Frontal cortex (tissue), 4 donors: Measurements from ENCODE around the gene SLC25A40. TPM values are rescaled to one million over a fixed set of nuclear protein-coding genes. Genes with fewer than 3 reads are reported as not detected.
"Not testable (repeated sequence)": the region's sequence is repeated elsewhere in the genome, so short reads cannot be mapped to it uniquely, and the experiment has no call there.

Experiments used
- DNase-seq, 2 donors: peaks; one replicate each; pipeline ENCODE4 v3.0.0; 2012; ENCODE audit warnings: low spot score in 2 of 2
- FAIRE-seq: peaks from 2 replicates; lab custom pipeline; 2012; peaks lifted over from hg19 to GRCh38; lab: Jason Lieb, UNC
- total RNA-seq: library from RNA; depleted of rRNA; stranded (reverse); fragments of >200 nt; gene quantifications from one replicate; pipeline ENCODE4 v1.2.3, GENCODE V29; 2014
- donor health status: control.
- donor health status: control.
- donor health status: control.

SLC25A40 gene
- total RNA-seq, 1 donor from 2014 or later = 14.3 TPM

DNA sequence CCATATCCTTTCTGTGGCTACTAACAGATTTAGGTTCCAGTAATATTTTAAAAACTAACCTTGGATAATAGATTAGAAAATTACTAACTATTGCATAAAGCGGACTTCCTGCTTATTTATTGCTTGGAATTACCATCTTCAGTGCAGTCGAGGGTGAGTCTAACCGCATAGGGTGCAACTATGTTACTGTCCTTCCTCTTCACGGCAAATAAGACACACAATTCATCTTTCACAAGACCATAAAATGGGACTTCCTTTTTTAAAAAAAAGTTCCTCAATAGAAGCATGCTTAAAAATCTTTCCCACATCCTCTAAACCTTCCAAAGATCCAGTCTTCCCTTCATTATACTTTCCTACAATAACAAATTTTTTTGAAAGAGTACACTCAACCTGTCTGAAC is 2.1 kb downstream of the SLC25A40 start:
- DNase-seq = no peak

DNA sequence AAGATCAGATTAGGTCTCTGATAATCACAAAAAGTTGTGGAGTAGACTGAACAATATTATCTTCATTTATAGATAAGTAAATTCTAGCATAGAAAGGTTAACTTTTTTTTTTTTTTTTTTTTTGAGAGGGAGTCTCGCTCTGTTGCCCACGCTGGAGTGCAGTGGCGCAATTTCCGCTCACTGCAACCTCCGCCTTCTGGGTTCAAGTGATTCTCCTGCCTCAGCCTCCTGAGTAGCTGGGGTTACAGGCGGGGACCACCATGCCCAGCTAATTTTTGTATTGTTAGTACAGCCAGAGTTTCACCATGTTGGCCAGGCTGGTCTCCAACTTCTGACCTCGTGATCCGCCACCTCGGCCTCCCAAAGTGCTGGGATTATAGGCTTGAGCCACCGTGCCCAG is 2.8 kb downstream of the SLC25A40 start:
- not testable (repeated sequence) for FAIRE-seq, DNase-seq

More for the DNA sequence above, 2.1 kb downstream of the SLC25A40 start:
- no peak for FAIRE-seq

DNA sequence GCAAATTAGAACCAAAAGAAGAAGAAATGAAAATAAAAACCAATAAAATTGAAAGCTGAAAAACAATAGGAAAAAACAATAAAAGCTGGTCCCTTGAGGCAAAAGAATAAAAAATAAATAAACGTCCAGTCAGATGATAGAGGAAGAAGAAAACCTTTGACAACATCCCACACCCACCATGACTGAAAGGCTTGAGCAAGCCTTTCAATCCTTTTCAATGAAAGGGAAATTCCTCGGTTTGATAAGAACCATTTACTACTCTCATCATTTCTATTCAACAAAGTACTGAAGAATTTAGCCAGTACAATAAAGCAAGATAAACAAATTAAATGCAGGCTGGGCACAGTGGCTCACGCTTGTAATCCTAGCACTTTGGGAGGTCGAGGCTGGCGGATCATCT is 3.8 kb downstream of the SLC25A40 start:
- FAIRE-seq (no peak), DNase-seq (no peak)

DNA sequence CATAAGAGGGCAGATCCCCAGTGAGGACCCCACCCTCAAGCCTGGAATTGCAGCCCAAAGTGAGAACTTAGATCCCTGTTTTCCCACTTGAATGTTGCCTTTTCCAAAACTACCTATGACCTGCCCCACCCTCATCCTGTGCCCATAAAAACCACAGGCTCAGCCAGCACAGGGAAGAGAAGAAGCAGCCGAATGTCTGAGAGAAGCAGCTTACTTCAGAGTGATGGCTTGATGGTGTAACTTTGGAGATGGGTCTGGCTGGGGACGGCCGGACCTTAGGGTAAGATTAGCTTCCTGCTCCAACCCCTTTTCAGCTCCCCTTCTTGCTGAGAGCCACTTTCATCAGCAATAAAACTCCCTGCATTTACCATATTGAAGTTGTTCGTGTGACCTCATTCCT is 5.7 kb downstream of the SLC25A40 start:
- FAIRE-seq (no peak), DNase-seq (no peak)

DNA sequence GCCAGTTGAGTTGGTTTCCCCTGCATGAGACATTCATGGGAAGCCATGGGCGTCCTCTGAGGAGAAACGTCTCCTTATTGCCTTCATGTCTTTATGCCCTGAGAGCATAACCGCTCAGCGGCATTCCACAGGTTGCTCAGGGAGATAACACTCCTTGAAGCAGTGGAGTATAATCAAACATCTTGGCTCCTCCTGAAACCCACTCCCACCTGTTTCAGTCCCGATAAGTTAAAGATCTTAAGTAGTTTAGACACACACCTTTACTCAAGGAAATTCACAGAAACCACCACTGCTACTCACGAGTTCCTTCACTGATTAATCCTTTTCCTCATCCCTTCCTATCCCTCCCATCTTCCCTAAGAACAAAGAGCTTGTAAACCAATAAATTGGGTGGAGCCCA is 9.6 kb downstream of the SLC25A40 start:
- FAIRE-seq, DNase-seq: not testable (repeated sequence)

DNA sequence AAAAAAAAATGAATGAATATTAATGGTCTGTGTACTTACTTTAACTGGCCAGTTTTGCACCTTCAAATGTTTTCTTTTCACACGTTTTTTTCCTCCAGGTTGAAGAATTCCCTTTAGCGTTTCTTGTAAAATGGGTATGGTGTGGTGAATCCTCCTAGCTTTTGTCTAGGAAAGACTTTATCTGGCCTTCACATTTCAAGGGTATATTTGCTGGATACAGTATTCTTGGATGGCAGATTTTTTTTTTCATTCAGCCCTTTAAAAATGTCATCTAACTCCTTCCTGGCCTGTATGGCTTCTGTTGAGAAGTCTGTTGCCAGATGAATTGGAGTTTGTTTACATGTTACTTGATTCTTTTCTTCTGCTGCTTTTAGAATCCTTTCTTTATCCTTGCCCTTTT is 10.1 kb downstream of the SLC25A40 start:
- FAIRE-seq (no peak), DNase-seq (no peak)

DNA sequence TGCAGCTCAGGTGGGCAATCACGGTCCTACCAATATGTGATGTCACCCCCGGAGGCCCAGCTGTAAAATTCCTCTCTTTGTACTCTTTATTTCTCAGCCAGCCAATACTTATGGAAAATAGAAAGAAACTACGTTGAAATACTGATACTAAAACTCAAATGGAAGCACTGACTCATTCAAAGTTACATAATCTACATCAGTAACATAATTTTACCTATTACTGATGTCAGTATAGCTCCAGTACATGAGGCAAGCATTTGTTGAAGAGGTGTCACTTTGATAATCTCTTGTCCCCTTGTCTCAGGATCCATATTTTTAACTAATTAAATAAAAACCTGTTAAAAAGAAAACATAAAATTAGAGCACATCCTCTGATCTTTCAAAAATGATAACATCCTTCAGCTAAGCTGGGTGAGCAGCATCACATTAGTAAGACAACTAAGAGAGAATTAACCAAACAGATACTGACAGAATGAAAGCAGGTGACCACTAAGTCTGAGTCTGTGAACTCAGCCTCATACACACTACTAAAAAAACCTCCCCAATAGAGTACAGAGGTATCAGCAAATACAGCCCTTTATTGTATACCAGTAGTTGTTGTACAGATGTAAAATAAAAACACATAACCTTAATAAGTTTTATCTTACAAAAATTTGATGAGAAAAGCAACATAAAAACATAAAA is 17.6 kb downstream of the SLC25A40 start:
- DNase-seq = no peak
- FAIRE-seq = no peak

DNA sequence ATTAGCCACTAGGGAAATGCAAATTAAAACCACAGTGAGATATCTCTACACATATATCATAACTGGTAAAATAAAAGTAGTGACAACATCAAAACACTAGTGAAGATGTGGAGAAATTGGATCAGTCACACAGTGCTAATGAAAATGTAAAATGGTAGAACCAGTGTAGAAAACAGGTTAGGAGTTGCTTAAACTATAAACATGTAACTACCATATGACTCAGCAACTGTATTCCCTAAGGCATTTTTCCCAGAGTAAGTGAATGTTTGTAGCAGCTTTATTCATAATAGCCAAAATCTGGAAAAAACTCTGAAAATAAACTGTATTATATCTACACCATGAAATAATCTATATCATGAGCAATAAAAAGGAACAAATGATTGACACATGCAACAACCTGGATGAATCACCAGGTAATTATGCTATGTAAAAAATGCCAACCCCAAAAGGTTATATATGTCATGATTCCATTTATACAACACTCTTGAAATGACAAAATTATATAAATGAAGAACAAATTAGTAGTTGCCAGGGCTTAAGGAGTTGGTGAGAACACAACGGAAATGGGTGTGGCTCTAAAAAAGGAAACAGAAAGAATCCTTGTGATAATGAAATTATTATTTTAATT is 22.8 kb downstream of the SLC25A40 start:
- no peak for DNase-seq
- FAIRE-seq = no peak

DNA sequence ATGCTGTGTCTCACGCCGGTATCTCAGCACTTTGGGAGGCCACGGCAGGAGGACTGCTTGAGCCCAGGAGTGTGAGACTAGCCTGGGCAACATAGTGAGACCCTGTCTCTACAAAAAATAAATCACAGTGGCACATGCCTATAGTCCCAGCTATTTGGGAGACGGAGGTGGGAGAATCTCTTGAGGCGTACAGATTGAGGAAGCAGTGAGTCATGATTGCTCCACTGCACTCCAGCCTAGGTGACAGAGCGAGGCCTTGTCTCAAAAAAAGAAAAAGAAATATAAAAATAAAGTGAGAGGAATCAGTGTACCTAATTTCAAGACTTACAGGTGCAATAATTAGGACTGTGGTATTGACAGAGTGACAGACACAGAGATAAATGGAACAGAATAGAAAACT is 23.9 kb downstream of the SLC25A40 start:
- DNase-seq = no peak
- FAIRE-seq = no peak

DNA sequence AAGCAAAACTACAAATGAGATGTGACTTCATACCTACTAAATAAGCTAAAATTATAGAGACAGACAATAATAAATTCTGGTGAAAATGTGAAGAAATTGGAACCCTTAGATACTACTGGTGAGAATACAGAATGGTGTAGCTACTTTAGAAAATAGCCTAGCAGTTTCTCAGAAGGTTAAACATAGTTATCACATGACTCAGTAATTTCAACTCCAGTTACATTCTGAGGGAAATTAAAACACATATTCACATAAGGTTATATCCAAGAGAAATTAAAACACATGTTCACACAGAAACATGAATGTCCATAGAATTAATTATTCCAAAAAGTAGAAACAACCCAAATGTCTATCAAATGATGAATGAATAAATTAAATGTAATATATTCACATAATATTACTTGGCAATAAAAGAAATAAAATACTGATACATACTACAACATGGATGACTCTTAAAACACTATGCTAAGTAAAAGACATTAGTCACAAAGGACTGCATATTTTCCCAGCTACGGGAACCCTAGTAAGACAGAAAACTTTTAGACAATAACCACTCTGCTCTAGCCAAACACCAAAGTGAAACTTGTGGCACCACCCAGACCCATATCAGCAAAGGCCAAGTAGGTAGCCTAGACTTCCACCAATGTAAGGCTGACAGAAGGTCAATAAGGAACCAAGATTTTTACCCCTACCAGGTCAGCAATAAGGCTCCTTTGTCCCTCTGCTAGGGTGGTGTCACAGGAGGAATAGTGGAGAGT is 25.1 kb downstream of the SLC25A40 start:
- no peak for FAIRE-seq
- DNase-seq = no peak

DNA sequence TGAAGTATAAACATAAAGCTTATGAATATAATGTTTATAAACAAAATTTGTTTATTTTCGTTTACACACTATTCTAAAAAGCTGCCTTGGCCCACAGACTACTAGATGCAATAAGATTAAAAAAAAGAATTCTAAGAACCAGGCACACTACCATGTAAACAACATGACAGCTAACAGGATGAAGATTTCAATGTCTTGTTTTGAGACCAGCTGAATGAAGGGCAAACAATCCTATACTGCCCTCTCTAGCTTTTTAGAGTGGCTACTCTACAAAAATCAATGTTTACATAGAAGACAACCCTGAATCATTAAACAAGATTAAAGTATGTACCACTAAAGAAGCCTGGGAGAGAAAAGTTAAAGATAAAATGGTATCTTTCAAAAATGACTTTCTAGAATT is 38.6 kb downstream of the SLC25A40 start:
- no peak for FAIRE-seq

DNA sequence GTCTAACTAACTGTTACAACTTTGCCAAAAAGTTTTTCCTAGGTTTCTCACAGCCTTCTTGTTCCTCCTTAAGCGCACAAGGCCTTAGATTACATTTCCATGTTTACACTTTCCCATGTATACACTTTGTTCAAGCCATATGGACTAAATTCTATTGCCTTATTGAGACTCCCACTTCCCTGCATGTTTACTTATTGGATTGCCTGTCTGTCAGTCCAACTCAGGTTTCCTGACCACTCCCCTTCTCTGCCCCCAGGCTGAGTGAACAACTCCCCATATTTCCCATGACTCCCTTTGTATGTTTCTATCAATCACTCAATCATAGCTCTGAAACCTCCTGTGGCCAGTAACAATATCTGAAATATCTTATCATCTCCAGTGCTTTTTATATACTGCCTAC is 43.0 kb downstream of the SLC25A40 start:
- no peak for DNase-seq
- FAIRE-seq = no peak

More for the DNA sequence above, 38.6 kb downstream of the SLC25A40 start:
- DNase-seq = no peak

DNA sequence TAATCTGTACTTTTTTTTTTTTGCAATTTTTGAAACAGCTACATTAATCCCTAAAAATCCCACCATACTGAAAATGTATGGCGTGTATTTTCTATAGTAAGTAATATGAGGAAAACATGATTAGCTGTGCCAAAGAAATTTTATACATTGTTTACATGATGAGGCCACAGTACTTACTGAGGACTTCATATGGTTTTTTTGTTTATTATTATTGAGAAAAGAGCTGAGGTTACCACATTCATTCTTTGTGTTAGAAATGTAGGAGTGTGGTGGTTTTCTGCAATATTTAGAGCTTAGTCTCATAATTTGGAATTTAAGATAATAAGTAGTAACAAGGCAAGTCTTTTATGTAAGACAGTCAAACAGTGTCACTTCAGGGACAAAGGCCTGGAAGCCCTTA is 45.1 kb downstream of the SLC25A40 start:
- DNase-seq = no peak
- FAIRE-seq = no peak

DNA sequence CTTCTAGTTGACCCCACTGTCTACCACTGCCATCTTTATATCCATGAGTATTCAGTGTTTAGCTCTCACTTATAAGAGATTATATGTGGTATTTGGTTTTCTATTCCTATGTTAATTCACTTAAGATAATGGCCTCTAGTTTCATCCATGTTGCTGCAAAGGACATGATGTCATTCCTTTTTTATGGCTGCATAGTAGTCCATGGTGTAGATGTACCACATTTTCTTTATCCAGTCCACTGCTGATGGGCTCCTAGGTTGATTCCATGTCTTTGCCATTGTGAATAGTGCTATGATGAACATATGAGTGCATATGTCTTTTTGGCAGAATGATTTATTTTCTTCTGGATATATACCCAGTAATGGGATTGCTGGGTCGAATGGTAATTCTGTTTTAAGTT is 47.8 kb downstream of the SLC25A40 start:
- not testable (repeated sequence) for DNase-seq, FAIRE-seq

DNA sequence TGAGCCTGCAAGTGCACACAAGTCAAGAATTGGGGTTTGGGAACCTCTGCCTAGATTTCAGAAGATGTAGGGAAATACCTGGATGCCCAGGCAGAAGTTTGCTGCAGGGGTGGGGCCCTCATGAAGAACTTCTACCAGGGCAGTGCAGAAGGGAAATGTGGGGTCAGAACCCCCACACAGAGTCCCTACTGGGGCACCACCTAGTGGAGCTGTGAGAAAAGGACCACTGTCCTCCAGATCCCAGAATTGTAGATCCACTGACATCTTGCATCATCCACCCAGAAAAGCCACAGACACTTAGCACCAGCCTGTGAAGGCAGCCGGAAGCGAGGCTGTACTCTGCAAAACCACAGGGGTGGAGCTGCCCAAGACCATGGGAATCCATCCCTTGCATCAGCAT is 50.8 kb downstream of the SLC25A40 start:
- FAIRE-seq, DNase-seq: not testable (repeated sequence)

DNA sequence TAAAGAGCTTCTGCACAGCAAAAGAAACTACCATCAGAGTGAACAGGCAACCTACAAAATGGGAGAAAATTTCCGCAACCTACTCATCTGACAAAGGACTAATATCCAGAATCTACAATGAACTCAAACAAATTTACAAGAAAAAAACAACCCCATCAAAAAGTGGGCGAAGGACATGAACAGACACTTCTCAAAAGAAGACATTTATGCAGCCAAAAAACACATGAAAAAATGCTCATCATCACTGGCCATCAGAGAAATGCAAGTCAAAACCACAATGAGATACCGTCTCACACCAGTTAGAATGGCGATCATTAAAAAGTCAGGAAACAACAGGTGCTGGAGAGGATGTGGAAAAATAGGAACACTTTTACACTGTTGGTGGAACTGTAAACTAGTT is 54.1 kb downstream of the SLC25A40 start:
- DNase-seq, FAIRE-seq: not testable (repeated sequence)

DNA sequence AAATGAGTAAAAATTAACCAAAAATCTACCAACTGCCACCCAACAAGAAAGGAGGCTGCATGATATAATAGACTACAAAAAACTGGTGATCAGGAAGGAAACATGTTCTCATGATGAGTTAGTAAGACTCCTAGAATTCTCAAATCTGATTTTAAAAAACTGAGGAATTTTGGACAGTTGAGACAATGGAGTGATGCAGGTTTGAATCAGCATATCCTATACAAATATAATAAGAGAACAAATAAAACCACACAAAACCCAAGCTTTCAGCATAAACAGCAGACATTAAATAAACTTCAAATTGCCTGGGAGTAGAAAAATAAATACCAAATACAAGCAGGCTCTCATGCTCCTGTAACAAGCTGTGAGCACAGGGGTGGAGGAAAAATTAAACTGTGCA is 57.8 kb downstream of the SLC25A40 start:
- FAIRE-seq (no peak), DNase-seq (no peak)

DNA sequence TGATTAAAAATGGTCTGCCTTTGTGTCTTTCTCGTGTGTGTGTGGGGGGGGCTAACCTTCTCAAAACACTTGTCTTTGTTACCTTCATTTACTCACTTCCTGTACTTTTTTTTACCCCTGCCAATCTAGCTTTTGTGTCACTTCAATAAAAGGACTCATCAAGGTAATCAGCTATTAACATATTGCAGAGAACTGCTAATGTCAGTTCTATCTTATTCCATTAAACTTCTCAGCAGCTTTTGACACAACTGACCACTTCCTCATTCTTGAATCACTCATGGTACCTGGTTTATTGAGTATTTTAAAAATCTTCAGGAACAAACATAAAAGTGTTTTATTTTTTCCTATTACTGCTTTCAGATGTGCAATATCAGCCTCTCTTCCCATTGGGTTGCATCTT is 59.8 kb downstream of the SLC25A40 start:
- DNase-seq (no peak), FAIRE-seq (no peak)

DNA sequence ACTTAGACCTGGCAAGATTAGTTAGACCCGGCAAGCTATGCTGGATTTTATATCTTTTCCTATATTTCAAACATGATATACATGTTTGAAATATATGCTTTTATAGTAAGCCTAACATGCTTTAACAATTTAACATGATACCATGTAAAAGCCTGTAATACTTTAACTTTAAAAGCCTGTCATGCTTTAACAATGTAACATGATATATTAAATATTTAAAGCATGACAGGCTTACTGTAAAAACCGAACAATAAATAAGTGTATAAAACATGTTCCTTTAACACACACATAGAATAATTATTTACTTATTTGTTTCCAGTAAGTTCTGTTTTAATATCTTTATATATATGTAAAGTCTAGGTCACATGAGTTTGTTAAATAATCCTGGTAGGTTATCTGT is 65.4 kb downstream of the SLC25A40 start:
- DNase-seq (no peak), FAIRE-seq (no peak)

DNA sequence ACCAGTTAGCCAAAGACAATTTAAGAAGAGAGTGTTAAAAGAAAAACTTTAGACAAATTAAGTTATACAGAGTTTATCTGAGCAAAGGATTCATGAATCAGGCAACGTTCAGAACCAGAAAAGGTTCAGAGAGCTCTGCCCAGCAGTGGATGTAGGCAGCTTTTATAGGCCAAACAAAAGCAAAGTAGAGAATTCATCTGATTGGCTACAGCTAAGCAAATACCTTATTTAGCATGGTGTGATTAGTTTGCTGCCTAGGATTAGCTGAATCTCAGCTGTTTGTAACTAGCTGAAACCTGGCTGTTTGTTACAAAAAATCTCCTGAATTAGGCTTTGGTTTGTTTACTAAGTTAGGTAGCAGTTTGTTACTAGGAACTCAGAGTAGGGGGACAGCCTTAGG is 66.0 kb downstream of the SLC25A40 start:
- DNase-seq (no peak), FAIRE-seq (no peak)

DNA sequence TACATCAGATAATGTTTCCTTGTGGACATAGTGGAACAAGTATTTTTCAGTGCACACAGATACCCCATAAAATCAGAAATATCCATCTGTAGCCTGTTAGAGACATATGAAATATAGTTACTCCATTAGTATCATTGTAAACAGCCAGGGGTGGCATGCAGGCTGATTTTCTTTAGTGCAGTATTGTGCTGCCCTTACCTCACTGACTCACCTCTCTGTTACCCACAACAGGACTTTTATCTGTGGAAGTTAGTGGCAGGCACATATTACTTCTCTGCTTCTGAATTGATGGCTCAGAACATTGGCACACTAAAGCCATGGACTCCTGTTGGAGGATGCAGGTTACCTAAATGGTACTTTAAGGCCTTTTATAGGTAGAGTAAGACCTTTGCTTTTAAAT is 70.0 kb downstream of the SLC25A40 start:
- FAIRE-seq = no peak
- DNase-seq = no peak
